Measurements from ENCODE around the gene ANKS1A.

- TF ChIP-seq POLR2A (IDR thresholded peaks at IDR 0.05): no peak
- TF ChIP-seq CTCF (IDR thresholded peaks at IDR 0.05): no peak
Observed at GRCh38 chr6:35018182-35018519, 129.1 kb downstream of the ANKS1A start.
